ENCODE measurements around the gene TEAD3.

TEAD3 gene

GRCh38 chr6:35474942-35475570, 21.8 kb downstream of the TEAD3 start:
- Histone ChIP-seq H4K20me1 (ENCODE audit: insufficient read depth) (peaks cover 24% of the 10 kb centered on the region), H3K79me2 (ENCODE audit: insufficient read depth, low read depth) (peaks cover 15% of the 10 kb centered on the region), H3K36me3 (ENCODE audit: insufficient read depth) (peaks cover 12% of the 10 kb centered on the region), H3K4me2 (no peak overlapping the region), H3K4me1 (ENCODE audit: low read depth, poor library complexity, severe bottlenecking) (peaks cover 15% of the 10 kb centered on the region), H3K9ac (no peak overlapping the region), H2AFZ (ENCODE audit: low read depth) (no peak overlapping the region), H3K27me3 (ENCODE audit: insufficient read depth, low read depth) (no peaks in the 10 kb centered on the region; the same call in 1 of the 2 replicates), H3K4me3 (IDR thresholded peaks at IDR 0.05; ENCODE audit: insufficient read depth, low read depth, low read length) (no peak overlapping the region), H3K27ac (no peak overlapping the region)
- no peak for TF ChIP-seq CTCF (conservative IDR thresholded peaks at IDR 0.05; ENCODE audit: low read depth, low read length)

GRCh38 chr6:35474131-35474941, 22.5 kb downstream of the TEAD3 start:
- Histone ChIP-seq H3K4me2 (no peak overlapping the region), H3K4me1 (ENCODE audit: low read depth, poor library complexity, severe bottlenecking) (peaks cover 17% of the 10 kb centered on the region), H3K27ac (peak overlapping the region; percentile 22; the same call in 1 of the 2 replicates), H3K4me3 (IDR thresholded peaks at IDR 0.05; ENCODE audit: insufficient read depth, low read depth, low read length) (no peak overlapping the region), H3K27me3 (ENCODE audit: insufficient read depth, low read depth) (no peaks in the 10 kb centered on the region; the same call in 1 of the 2 replicates), H3K36me3 (ENCODE audit: insufficient read depth) (peaks cover 19% of the 10 kb centered on the region), H2AFZ (ENCODE audit: low read depth) (no peak overlapping the region), H3K9ac (no peak overlapping the region), H3K79me2 (ENCODE audit: insufficient read depth, low read depth) (peaks cover 22% of the 10 kb centered on the region), H4K20me1 (ENCODE audit: insufficient read depth) (peaks cover 31% of the 10 kb centered on the region)
- no peak for TF ChIP-seq CTCF (conservative IDR thresholded peaks at IDR 0.05; ENCODE audit: low read depth, low read length)

- no peak for TF ChIP-seq CTCF (conservative IDR thresholded peaks at IDR 0.05; ENCODE audit: low read depth, low read length)
- no peak overlapping the region for H3K4me2 ChIP-seq
- no peak overlapping the region for H3K4me3 ChIP-seq (IDR thresholded peaks at IDR 0.05; ENCODE audit: insufficient read depth, low read depth, low read length)
- H3K36me3 ChIP-seq (ENCODE audit: insufficient read depth), result peaks cover 25% of the 10 kb centered on the region
- no peak overlapping the region for H3K9ac ChIP-seq
- peaks cover 17% of the 10 kb centered on the region for H3K4me1 ChIP-seq (ENCODE audit: low read depth, poor library complexity, severe bottlenecking)
- H3K79me2 ChIP-seq (ENCODE audit: insufficient read depth, low read depth), result peaks cover 27% of the 10 kb centered on the region
- H4K20me1 ChIP-seq (ENCODE audit: insufficient read depth), result peaks cover 33% of the 10 kb centered on the region
- peak overlapping the region; percentile 22; the same call in 1 of the 2 replicates for H3K27ac ChIP-seq
- H3K27me3 ChIP-seq (ENCODE audit: insufficient read depth, low read depth), result no peaks in the 10 kb centered on the region; the same call in 1 of the 2 replicates
- no peak overlapping the region for H2AFZ ChIP-seq (ENCODE audit: low read depth)
These were observed 23.1 kb downstream of the TEAD3 start for GRCh38 chr6:35473850-35474130.

GRCh38 chr6:35473075-35473849, 23.6 kb downstream of the TEAD3 start:
- no peak overlapping the region for H2AFZ ChIP-seq (ENCODE audit: low read depth)
- H4K20me1 ChIP-seq (ENCODE audit: insufficient read depth), result peaks cover 33% of the 10 kb centered on the region
- H3K79me2 ChIP-seq (ENCODE audit: insufficient read depth, low read depth), result peaks cover 33% of the 10 kb centered on the region
- TF ChIP-seq CTCF (conservative IDR thresholded peaks at IDR 0.05; ENCODE audit: low read depth, low read length), result no peak
- H3K4me3 ChIP-seq (IDR thresholded peaks at IDR 0.05; ENCODE audit: insufficient read depth, low read depth, low read length), result no peak overlapping the region
- no peaks in the 10 kb centered on the region; the same call in 1 of the 2 replicates for H3K27me3 ChIP-seq (ENCODE audit: insufficient read depth, low read depth)
- peaks cover 30% of the 10 kb centered on the region for H3K36me3 ChIP-seq (ENCODE audit: insufficient read depth)
- H3K9ac ChIP-seq, result no peak overlapping the region
- H3K4me2 ChIP-seq, result no peak overlapping the region
- H3K27ac ChIP-seq, result peak overlapping the region; percentile 22; the same call in 1 of the 2 replicates
- peaks cover 17% of the 10 kb centered on the region for H3K4me1 ChIP-seq (ENCODE audit: low read depth, poor library complexity, severe bottlenecking)

Measured in KMS-11 (cell line).